Ishikawa (cell line): ENCODE measurements around the gene GRM1.

ENCODE experiments used
- CREB1 ChIP-seq: IDR thresholded peaks from 2 replicates; pipeline ENCODE4 v1.6.1; 2012; ENCODE audit warnings: low read depth
- EP300 ChIP-seq: IDR thresholded peaks from 2 replicates; pipeline ENCODE4 v1.6.1; 2012; ENCODE audit warnings: borderline replicate concordance
- FOXM1 ChIP-seq: IDR thresholded peaks from 2 replicates; pipeline ENCODE4 v1.6.1; 2012; ENCODE audit warnings: low read depth, borderline replicate concordance
- TEAD4 ChIP-seq: IDR thresholded peaks from 2 replicates; pipeline ENCODE4 v1.6.1; 2012
- YY1 ChIP-seq: IDR thresholded peaks from 2 replicates; pipeline ENCODE4 v1.6.1; 2012; ENCODE audit warnings: low read depth
- TF ChIP-seq, protein P1 (sequence below): IDR thresholded peaks from 2 replicates; pipeline ENCODE4 v1.6.1; 2012; ENCODE audit warnings: low read depth, mild to moderate bottlenecking
- TF ChIP-seq, protein P2 (sequence below): IDR thresholded peaks from 2 replicates; pipeline ENCODE4 v1.6.1; 2012

DNA sequence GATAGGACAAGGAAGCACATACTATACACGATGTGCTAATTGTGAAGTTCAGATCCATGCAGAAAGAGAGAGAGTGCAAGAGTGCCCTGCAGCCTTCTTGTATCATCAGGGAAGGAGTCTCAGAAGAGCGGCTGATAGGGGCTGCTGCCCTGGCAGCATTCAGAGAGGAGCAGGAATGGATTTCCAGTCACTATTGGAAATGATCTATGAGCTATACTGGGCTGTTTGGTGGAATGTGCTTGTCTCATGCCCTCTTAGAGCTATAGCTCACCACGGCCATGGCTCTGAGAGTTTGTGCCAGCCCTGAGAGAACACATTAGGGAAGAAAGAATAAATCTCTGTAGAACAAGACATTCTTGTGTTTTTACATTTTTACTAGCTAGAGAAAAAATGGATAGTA, 302.2 kb downstream of the GRM1 start:
- TF ChIP-seq FOXM1 (no peak), YY1 (no peak), CREB1 (no peak), EP300 (no peak), TEAD4 (no peak)
- TF ChIP-seq, protein P1, sequence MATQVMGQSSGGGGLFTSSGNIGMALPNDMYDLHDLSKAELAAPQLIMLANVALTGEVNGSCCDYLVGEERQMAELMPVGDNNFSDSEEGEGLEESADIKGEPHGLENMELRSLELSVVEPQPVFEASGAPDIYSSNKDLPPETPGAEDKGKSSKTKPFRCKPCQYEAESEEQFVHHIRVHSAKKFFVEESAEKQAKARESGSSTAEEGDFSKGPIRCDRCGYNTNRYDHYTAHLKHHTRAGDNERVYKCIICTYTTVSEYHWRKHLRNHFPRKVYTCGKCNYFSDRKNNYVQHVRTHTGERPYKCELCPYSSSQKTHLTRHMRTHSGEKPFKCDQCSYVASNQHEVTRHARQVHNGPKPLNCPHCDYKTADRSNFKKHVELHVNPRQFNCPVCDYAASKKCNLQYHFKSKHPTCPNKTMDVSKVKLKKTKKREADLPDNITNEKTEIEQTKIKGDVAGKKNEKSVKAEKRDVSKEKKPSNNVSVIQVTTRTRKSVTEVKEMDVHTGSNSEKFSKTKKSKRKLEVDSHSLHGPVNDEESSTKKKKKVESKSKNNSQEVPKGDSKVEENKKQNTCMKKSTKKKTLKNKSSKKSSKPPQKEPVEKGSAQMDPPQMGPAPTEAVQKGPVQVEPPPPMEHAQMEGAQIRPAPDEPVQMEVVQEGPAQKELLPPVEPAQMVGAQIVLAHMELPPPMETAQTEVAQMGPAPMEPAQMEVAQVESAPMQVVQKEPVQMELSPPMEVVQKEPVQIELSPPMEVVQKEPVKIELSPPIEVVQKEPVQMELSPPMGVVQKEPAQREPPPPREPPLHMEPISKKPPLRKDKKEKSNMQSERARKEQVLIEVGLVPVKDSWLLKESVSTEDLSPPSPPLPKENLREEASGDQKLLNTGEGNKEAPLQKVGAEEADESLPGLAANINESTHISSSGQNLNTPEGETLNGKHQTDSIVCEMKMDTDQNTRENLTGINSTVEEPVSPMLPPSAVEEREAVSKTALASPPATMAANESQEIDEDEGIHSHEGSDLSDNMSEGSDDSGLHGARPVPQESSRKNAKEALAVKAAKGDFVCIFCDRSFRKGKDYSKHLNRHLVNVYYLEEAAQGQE, result no peak
- TF ChIP-seq, protein P2, sequence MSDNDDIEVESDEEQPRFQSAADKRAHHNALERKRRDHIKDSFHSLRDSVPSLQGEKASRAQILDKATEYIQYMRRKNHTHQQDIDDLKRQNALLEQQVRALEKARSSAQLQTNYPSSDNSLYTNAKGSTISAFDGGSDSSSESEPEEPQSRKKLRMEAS, result no peak
